NCI-H187 (cell line): ENCODE data around the gene BOLA3.
"Not testable (repeated sequence)": the region's sequence is repeated elsewhere in the genome, so short reads cannot be mapped to it uniquely, and the experiment has no call there.

Experiments used
- DNase-seq, 2 experiments: peaks; one replicate each; lab custom pipeline; 2025; lab: John Stamatoyannopoulos, UW

Gene BOLA3

DNA sequence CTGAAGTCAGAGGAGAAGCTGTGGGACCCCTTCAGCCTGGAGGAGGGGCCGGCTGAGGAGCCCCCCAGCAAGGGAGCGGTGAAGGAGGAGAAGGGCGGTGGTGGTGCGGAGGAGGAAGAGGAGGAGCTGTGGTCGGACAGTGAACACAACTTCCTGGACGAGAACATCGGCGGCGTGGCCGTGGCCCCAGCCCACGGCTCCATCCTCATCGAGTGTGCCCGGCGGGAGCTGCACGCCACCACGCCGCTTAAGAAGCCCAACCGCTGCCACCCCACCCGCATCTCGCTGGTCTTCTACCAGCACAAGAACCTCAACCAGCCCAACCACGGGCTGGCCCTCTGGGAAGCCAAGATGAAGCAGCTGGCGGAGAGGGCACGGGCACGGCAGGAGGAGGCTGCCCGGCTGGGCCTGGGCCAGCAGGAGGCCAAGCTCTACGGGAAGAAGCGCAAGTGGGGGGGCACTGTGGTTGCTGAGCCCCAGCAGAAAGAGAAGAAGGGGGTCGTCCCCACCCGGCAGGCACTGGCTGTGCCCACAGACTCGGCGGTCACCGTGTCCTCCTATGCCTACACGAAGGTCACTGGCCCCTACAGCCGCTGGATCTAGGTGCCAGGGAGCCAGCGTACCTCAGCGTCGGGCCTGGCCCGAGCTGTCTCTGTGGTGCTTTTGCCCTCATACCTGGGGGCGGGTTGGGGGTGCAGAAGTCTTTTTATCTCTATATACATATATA is 46.0 kb downstream of the BOLA3 start:
- DNase-seq = no peak

- DNase-seq = no peak
Measured at GRCh38 chr2:74100254-74101216, 47.2 kb downstream of the BOLA3 start.

GRCh38 chr2:74099835-74100234 is 47.9 kb downstream of the BOLA3 start:
- no peak for DNase-seq

GRCh38 chr2:74099271-74099670 is 48.4 kb downstream of the BOLA3 start:
- DNase-seq = no peak

DNA sequence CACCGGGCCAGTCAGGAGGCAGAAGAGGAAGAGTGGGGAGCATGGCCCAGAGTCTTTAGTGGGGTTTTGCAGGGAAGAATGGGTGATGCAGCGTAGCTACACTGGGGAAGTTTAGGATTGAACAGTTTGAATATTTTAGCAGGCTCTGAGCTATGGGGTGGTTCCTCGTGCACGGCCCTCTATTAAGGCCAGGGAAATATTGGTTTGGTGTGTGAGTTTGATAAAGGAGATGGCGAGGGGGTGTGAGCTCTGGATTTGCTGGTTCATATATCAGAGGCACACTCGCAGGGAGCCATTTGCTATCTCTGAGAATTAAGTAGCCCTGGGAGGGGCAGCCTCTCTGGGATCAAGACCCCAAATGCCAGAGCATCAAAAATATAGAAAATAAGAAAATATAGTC is 50.1 kb downstream of the BOLA3 start:
- DNase-seq = no peak

- no peak for DNase-seq
Measured at GRCh38 chr2:74096052-74096451, 51.7 kb downstream of the BOLA3 start.

GRCh38 chr2:74095632-74096031 is 52.1 kb downstream of the BOLA3 start:
- no peak for DNase-seq

DNA sequence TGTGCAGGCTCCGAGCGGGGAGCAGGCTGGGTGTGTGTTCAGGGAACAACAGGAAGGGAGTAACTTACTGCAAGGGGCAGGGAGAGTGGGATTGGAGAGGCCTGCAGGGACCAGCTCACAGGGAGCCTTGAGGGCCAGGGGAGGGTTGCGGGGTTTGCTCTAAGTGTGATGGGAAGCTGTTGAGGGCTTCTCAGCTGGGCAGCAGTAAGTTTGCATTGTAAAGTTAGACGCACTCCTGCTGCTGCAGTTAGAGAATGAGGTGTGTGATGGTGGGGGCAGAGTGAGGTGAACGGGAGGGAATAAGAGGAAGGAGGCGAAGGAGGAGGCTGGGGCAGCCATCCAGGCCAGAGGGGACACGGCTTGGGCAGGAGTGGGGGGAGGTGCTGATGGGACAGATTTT is 53.4 kb downstream of the BOLA3 start:
- no peak for DNase-seq

- DNase-seq = no peak
Measured at GRCh38 chr2:74093840-74094239, 53.9 kb downstream of the BOLA3 start.

- no peak for DNase-seq
Measured at GRCh38 chr2:74093426-74093825, 54.3 kb downstream of the BOLA3 start.

DNA sequence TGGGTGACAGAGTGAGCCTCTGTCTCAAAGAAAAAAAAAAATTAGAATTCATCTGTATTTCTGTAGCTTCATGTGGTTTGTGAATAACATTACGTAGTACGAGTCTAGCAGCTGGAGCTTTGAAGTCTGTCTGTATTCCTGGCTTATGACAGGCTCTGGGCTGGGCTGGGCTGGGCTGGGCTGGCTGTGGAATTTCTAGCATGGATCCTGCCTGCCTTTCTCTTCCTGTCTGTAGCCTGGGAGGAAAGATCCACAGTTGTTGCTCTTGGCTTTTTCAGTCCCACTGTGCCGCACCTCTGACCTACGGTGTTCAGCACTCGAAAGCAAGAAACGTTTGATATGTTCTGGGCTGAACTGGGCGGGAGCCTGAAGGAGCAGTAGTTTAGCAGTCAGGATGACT is 55.4 kb downstream of the BOLA3 start:
- DNase-seq = no peak

DNA sequence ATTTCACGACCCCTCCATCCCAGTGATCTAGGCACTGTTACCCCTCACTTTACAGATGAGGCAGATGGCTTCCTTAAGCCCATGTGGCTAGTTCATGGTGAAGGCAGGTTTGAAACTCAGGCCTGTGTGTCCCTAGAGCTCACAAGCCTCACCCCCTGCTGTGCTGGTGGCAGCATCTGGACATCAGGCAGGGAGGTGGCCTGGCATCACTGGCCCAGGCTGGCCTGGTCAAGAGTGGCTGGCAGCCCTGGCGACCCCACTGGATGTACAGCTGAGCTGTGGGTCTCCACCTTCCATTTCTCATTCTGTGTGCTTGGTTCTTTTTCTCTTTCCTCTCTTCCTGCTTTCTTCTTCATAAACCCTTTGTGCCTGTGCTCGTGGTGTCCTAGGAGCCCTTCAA is 56.3 kb downstream of the BOLA3 start:
- no peak for DNase-seq

DNA sequence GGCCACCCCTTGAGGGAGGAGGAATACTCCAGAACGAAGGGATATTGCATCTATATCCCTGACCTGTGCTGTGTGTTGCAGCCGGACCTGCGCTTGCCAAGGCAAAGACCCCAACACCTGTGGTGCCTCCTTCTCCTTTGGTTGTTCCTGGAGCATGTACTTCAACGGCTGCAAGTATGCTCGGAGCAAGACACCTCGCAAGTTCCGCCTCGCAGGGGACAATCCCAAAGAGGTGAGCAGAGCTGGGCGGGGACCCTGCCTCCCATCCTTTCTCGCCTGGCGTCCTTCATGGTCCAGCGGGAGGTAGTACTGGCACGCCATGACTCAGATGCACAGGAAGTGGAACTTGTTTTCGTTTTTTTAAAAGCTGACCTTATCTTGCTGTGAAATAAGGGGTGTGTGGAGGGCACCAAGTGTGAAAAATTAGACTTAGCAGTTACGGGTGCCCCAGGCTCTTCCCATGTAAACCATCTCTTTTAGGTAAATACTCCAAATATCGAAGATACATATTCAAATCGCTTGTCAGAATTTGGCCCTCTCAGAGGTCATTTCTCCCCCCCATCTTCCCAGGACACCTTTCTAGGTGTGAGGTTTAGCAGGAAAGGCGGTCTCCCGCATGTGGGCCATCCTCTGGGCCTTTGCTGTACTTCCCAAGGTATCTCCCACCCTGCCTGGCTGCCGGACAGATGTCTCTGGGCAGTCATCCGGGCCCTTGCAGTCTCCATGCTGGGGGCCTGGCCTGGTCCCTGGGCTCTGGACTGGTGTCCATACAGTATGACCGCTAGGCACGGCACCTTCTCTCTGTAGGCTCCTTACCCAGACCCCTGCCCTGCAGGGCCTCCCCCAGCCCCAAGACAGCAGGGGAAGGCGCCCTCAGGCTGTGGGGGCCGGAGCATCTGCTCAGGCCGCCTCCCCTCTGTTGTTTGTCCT is 57.6 kb downstream of the BOLA3 start:
- DNase-seq = no peak

DNA sequence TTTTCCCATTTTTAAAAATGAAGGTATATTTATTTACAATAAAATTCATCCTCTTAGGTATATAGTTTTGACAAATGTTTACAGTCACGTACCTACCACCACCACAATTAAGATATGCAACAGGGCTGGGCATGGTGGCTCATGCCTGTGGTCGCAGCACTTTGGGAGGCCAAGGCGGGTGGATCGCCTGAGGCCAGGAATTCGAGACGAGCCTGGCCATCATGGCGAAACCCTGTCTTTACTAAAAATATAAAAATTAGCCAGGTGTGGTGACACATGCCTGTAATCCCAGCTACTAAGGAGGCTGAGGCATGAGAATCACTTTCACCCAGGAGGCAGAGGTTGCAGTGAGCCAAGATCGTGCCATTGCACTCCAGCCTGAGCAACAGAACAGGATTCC is 59.0 kb downstream of the BOLA3 start:
- not testable (repeated sequence) for DNase-seq

DNA sequence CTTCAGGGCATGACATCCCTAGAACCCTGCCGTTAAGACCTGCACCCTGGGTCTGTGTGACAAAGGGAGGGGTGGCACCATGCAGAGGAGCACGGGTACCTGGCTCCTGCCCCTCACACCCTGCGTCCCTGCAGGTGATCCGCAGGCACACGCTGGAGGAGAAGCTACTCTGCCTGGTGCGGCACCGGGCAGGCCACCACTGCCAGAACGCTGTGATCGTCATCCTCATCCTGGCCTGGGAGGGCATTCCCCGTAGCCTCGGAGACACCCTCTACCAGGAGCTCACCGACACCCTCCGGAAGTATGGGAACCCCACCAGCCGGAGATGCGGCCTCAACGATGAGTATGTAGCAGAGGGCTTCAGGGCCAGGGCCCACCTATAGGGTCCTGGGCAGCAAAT is 60.0 kb downstream of the BOLA3 start:
- DNase-seq = no peak

DNA sequence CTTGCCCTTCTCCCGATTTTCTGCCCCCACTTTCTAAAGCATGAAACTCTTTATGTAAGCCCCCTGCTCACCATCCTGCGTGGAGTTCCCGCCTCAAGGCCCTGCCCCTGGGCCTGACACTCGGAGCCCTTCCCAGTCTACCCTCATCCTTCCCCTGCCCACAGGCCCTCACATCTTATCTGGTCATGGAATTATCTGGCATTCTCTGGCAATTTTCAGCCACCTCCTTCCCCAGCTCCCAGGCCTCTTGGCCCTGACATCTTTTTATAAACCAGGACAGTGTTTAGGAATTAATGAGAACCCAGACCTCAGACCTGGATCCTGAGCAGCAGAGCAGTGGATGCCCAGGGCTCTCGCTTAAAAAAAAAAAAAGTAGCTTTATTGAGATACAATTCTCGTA is 61.7 kb downstream of the BOLA3 start:
- DNase-seq = no peak
